Gastroesophageal sphincter (tissue), 3 donors: ENCODE measurements around the gene SORBS1.
A peak's percentile ranks its signal among the peaks of the same experiment; 100 is the strongest.

Experiments
- EP300 ChIP-seq: sonication (generic); formaldehyde crosslinking; IDR thresholded peaks from one replicate; pipeline ENCODE4 v1.6.1; 2017; ENCODE audit warnings: antibody characterized with exemption, mild to moderate bottlenecking
- POLR2A ChIP-seq, 2 donors: fragments of 450-650 bp; IDR thresholded peaks; one replicate each; pipeline ENCODE4 v1.6.1; 2017; ENCODE audit warnings: antibody characterized with exemption in 2 of 2, mild to moderate bottlenecking in 2 of 2, moderate library complexity in 1 of 2
- TF ChIP-seq, protein P1 (sequence below), 4 experiments: fragments of 200-600 bp in 2 of 4; fragments of 450-650 bp in 2 of 4; sonication (generic) in 1 of 4; IDR thresholded peaks; one replicate each; pipeline ENCODE4 v1.5.1; 2017 to 2019; ENCODE audit warnings: antibody characterized with exemption in 4 of 4, mild to moderate bottlenecking in 2 of 4, moderate library complexity in 2 of 4

DNA sequence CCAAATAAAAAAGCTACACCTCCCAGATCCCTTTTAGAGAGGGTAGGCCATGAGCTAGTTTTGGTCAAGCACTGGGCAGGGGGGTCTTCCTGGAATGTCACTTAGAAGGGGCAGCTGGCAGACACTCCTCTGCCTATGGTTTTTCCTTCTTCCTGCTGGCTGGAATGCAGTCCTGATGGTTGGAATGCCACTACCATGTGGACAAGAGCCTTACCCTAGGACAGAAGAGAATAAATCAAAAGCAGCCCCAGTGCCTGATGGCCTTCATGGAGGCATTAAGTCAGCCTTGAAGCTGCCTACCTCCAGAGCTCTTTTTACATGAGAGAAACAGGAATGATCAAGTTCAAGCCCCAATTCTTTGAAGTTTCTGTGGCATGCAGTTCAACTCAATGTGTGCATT is 43.5 kb upstream of the SORBS1 start:
- TF ChIP-seq, protein P1, sequence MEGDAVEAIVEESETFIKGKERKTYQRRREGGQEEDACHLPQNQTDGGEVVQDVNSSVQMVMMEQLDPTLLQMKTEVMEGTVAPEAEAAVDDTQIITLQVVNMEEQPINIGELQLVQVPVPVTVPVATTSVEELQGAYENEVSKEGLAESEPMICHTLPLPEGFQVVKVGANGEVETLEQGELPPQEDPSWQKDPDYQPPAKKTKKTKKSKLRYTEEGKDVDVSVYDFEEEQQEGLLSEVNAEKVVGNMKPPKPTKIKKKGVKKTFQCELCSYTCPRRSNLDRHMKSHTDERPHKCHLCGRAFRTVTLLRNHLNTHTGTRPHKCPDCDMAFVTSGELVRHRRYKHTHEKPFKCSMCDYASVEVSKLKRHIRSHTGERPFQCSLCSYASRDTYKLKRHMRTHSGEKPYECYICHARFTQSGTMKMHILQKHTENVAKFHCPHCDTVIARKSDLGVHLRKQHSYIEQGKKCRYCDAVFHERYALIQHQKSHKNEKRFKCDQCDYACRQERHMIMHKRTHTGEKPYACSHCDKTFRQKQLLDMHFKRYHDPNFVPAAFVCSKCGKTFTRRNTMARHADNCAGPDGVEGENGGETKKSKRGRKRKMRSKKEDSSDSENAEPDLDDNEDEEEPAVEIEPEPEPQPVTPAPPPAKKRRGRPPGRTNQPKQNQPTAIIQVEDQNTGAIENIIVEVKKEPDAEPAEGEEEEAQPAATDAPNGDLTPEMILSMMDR (IDR thresholded peaks at IDR 0.05) = peak in 2 of 4 experiments; percentile 11 to 18
- TF ChIP-seq POLR2A (IDR thresholded peaks at IDR 0.05) (no peak), EP300 (no peak)
